Heart right ventricle (tissue), 16 donors: ENCODE measurements around the gene MBD3L2B. TPM values are rescaled to one million over a fixed set of nuclear protein-coding genes. Genes with fewer than 3 reads are reported as not detected.

Experiments
- ATAC-seq, 8 donors: fragments of 200-7000 bp; cut with Tn5 transposase; one replicate each; pipeline ENCODE4 v1.9.1; 2020; ENCODE audit warnings: mild to moderate bottlenecking in 8 of 8, moderate library complexity in 8 of 8, moderate number of reproducible peaks in 1 of 8
- DNase-seq, 2 donors: peaks; one replicate each; pipeline ENCODE4 v3.0.0-alpha.2; 2020
- H3K27ac ChIP-seq, 10 donors: fragments of 200-600 bp; sonication (generic) in 2 of 10; one replicate each; pipeline versions ENCODE4 v1.5.0 to v1.8.0; 2020 to 2022; ENCODE audit warnings: mild to moderate bottlenecking in 3 of 10
- H3K27me3 ChIP-seq, 7 donors: fragments of 200-600 bp; one replicate each; pipeline ENCODE4 v1.8.0; 2021 to 2022; ENCODE audit warnings: mild to moderate bottlenecking in 2 of 7
- H3K36me3 ChIP-seq, 9 donors: fragments of 200-600 bp; sonication (generic) in 1 of 9; one replicate each; pipeline versions ENCODE4 v1.5.0 to v1.8.0; 2020 to 2022; ENCODE audit warnings: mild to moderate bottlenecking in 2 of 9
- H3K4me1 ChIP-seq, 9 donors: fragments of 200-600 bp; sonication (generic) in 1 of 9; one replicate each; pipeline versions ENCODE4 v1.5.0 to v1.8.0; 2020 to 2022; ENCODE audit warnings: mild to moderate bottlenecking in 4 of 9
- H3K4me3 ChIP-seq, 10 donors: fragments of 200-600 bp; sonication (generic) in 2 of 10; one replicate each; pipeline versions ENCODE4 v1.5.0 to v1.8.0; 2020 to 2022; ENCODE audit warnings: mild to moderate bottlenecking in 7 of 10, moderate library complexity in 2 of 10
- H3K9me3 ChIP-seq, 11 donors: fragments of 200-600 bp in 10 of 11; sonication (generic) in 2 of 11; one replicate each; pipeline versions ENCODE4 v1.5.0 to v1.8.0; 2013 to 2022; ENCODE audit warnings: mild to moderate bottlenecking in 2 of 11, control low read depth in 1 of 11, moderate library complexity in 1 of 11
- CTCF ChIP-seq, 9 donors: fragments of 200-600 bp; sonication (generic) in 2 of 9; IDR thresholded peaks; one replicate each; pipeline versions ENCODE4 v1.5.0 to v1.8.0; 2021 to 2022; ENCODE audit warnings: antibody characterized with exemption in 9 of 9, mild to moderate bottlenecking in 5 of 9, moderate library complexity in 1 of 9
- WGBS, 2 donors: extraction: QIAGEN DNeasy Blood & Tissue Kit; methylation state at CpG; one replicate each; pipeline ENCODE4 v1.1.7; 2013; ENCODE audit warnings: inconsistent platforms in 1 of 2; 5-methylcytosine and 5-hydroxymethylcytosine counted together
- intact Hi-C, 10 donors: fragments of 100-400 bp; cut with DNase I; formaldehyde crosslinking; loops; one replicate each; pipeline versions ENCODE4 v1.11.1 to v1.14.2; 2022
- polyA plus RNA-seq, 2 donors: library from polyadenylated mRNA; stranded (reverse); fragments of 200-250 nt; gene quantifications; one replicate each; pipeline ENCODE4 v1.2.3, GENCODE V29; 2013
- total RNA-seq, 10 donors: library from RNA; stranded (reverse); fragmentation: NEBNext Ultra II Directional in 3 of 10; extraction: Animal tissue kit (Norgen Biotek cat#: 25700) in 3 of 10; gene quantifications; one replicate each; pipeline versions ENCODE4 v1.2.1 to v1.2.4, GENCODE V29; 2021 to 2023
- donor health status: Arrhythmogenic right ventricular cardiomyopathy.
- donor health status: ischemic (EF 13 %, LVEDD 7.1; RV severe dilation, severe dysfunction).
- donor health status: healthy with polysubstance abuse.
- donor health status: DM: no; HTN: yes; CAD: no.
- donor health status: DM: no; HTN: no; CAD: no.
- donor health status: ischemic (EF 25% LVEDD 6.9; RV normal size, moderate dysfunction).
- donor health status: ischemic (EF 25% LVEDD 5.7; RV mildly dilated, moderate dysfunction).
- donor health status: healthy.
- donor health status: DM: yes; HTN: yes; CAD: no.
- donor health status: Ischemic cardiomyopathy.
- donor health status: ischemic (EF 35%, LVEDD 5.7; RV mildly dilated, moderate dysfunction).
- donor health status: nonischemic (EF 11% LVEDD 7.7; RV severe dilation, severe dysfunction).
- donor health status: DM: yes; HTN: yes; CAD: no.
- donor health status: PGD.
- donor health status: ischemic (EF 29% LVEDD 5.4; RV normal size, mild dysfunction).
- donor health status: nonischemic (EF 23%, LVEDD 6.1; RV moderate dilation, normal function).

MBD3L2B gene
- total and polyA plus RNA-seq, 12 donors: not detected

- no peak overlapping the region for H3K4me3 ChIP-seq
- intact Hi-C loops: no loop called here
- peaks cover 0 to 10% (median 0%) of the 10 kb centered on the region in 9 donors for H3K4me1 ChIP-seq
- DNase-seq: no peak
- TF ChIP-seq CTCF (IDR thresholded peaks at IDR 0.05): no peak
- WGBS, 2 donors: 72 to 82% methylated on average over 2 of the region's 2 CpGs
- peaks cover 0 to 30% (median 0%) of the 10 kb centered on the region in 7 donors for H3K27me3 ChIP-seq
- no peaks in the 10 kb centered on the region for H3K36me3 ChIP-seq
- peak overlapping the region in 1 of 10 donors; percentile 41 for H3K27ac ChIP-seq
- H3K9me3 ChIP-seq: no peaks in the 10 kb centered on the region
- no peak for ATAC-seq
Measured at GRCh38 chr19:6969490-6969889, 51.7 kb downstream of the MBD3L2B start.

Other genes with a start within 250 kb of the MBD3L2B start
- 10 to 100 TPM in 1 of 10 donors, 1 to 10 TPM in 6, under 1 TPM in 3; 0.45 to 11.0 (median 1.4) TPM for gene VAV1, start 248.7 kb downstream of the MBD3L2B start, total RNA-seq
- 1 to 10 TPM in 1 of 2 donors, under 1 TPM in 1; 0.70 to 1.3 TPM for gene VAV1, start 248.7 kb downstream of the MBD3L2B start, polyA plus RNA-seq
- gene ADGRE1, start 133.9 kb downstream of the MBD3L2B start, total RNA-seq: 1 to 10 TPM in 1 of 10 donors, under 1 TPM in 7, not detected in 2; 0.10 to 4.8 (median 0.23) TPM
- under 1 TPM in 1 of 2 donors, not detected in 1; 0.09 TPM for gene ADGRE1, start 133.9 kb downstream of the MBD3L2B start, polyA plus RNA-seq
- not detected for gene MBD3L5, start 9.1 kb upstream of the MBD3L2B start, total RNA-seq
- gene MBD3L5, start 9.1 kb upstream of the MBD3L2B start, polyA plus RNA-seq: not detected
- gene MBD3L4, start 18.7 kb upstream of the MBD3L2B start, total RNA-seq: not detected
- gene MBD3L4, start 18.7 kb upstream of the MBD3L2B start, polyA plus RNA-seq: not detected
- gene MBD3L2, start 27.9 kb upstream of the MBD3L2B start, total RNA-seq: not detected
- gene MBD3L2, start 27.9 kb upstream of the MBD3L2B start, polyA plus RNA-seq: not detected
- gene MBD3L3, start 37.2 kb upstream of the MBD3L2B start, total RNA-seq: not detected
- gene MBD3L3, start 37.2 kb upstream of the MBD3L2B start, polyA plus RNA-seq: not detected
- gene ZNF557, start 48.3 kb upstream of the MBD3L2B start, total RNA-seq: 1 to 10 TPM; 3.4 to 5.8 (median 4.2) TPM
- 1 to 10 TPM; 1.1 to 2.5 TPM for gene ZNF557, start 48.3 kb upstream of the MBD3L2B start, polyA plus RNA-seq